KOPT-K1 (cell line): ENCODE results near the gene DCUN1D3.
"Not testable (repeated sequence)": the region's sequence is repeated elsewhere in the genome, so short reads cannot be mapped to it uniquely, and the experiment has no call there.

Source experiments
- H3K27ac ChIP-seq: fragments of 200-600 bp; sonication (generic); 2 replicates; pipeline ENCODE4 v1.5.1; 2016; ENCODE audit warnings: antibody characterized with exemption, mild to moderate bottlenecking, low read depth, low read length; ENCODE audit not compliant: poor library complexity, severe bottlenecking
- H3K36me3 ChIP-seq: fragments of 200-600 bp; sonication (generic); 2 replicates; pipeline ENCODE4 v1.5.1; 2017; ENCODE audit warnings: antibody characterized with exemption, mild to moderate bottlenecking, low read length, moderate library complexity; ENCODE audit not compliant: insufficient read depth
- H3K9me3 ChIP-seq: fragments of 200-600 bp; sonication (generic); 2 replicates; pipeline ENCODE4 v1.5.1; 2017; ENCODE audit warnings: antibody characterized with exemption, low read length, mild to moderate bottlenecking; ENCODE audit not compliant: insufficient read depth, poor library complexity, severe bottlenecking

DCUN1D3 gene

DNA sequence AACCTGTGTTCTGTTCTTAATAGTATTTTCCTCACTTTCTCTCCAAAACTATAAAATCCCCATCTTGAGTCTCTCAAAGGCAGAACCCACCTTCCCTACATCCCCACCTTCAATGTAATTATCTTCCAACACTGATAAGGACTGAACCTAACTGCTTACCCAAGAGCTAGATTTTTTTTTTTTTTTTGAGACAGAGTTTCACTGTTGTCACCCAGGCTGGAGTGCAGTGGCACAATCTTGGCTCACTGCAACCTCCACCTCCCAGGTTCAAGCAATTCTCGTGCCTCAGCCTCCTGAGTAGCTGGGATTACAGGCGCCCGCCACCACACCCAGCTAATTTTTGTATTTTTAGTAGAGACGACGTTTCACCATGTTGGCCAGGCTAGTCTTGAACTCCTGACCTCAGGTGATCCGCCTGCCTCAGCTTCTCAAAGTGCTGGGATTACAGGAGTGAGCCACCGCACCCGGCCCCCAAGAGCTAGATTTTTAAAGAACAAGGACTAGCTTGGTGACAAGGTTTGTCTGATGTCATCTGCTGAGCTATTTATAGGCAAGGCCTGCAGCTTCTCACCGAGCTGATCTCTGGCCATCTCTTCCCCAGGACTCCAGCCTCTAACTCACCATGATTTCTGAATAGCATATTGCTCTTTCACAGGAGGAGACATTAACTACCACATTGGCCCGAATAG lies 29.7 kb upstream of the DCUN1D3 start:
- H3K9me3 ChIP-seq, H3K27ac ChIP-seq, H3K36me3 ChIP-seq: not testable (repeated sequence)

DNA sequence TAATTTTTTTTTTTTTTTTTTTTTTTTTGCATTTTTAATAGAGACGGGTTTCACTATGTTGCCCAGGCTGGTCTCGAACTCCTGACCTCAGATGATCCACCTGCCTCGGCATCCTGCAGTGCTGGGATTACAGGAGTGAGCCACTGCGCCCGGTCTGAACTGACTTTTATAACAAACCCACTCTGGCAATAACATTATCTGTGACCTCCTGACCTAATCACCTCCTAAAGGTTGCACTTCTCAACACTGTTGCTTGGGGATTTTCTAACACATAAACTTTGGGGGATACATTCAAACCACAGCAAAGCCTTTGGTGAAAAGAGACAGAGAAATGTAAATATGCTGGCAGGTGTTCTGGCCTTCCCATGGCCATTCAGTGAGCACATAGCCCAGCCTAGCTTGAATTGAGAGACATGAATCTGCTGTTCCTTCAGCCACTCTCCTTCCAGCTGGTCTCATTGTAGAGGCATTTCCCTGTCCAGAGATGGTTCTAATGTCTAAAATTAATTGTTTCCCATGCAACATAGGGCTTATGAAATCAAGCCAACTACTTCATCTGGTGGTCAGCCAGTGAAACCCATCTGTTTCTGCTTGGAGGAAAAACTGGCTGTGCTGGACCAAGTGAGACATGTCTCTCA lies 28.7 kb upstream of the DCUN1D3 start:
- Histone ChIP-seq H3K9me3 (no peaks in the 10 kb centered on the region), H3K27ac (no peak overlapping the region), H3K36me3 (no peaks in the 10 kb centered on the region)

DNA sequence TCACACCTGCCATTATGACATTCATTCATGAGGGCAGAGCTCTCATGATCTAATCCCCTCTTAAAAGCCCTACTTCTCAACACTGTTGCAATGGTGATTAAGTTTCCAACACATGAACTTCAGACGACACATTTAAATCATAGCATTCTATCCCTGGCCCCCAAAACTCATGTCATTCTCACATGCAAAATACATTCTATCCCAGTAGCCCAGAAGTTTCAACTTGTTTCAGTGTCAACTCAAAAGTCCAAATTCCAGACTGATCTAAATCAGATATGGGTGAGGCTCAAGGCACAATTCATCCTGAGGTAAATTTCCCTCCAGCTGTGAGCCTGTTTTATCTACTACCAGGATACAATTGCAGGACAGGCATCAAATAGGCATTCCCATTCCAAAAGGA lies 25.6 kb upstream of the DCUN1D3 start:
- Histone ChIP-seq H3K9me3 (no peaks in the 10 kb centered on the region), H3K36me3 (no peaks in the 10 kb centered on the region), H3K27ac (no peak overlapping the region)

DNA sequence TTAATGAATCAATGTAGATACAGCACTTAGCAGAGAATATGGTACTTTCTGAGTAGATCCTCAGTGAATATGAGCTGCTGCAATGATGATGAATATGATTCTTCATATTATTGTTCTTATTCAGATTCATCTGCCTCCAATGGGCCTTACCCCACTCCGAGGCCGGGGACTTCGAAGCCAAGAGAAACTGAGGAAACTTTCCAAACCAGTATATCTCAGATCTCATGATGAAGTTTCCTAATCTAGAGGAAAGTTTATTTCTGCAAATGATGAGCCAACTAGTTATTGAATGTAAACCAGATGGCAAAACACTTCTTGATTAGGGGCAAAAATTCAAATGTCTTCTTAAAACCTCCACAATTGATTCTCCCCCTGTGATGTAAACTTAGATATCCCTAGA lies 23.7 kb upstream of the DCUN1D3 start:
- Histone ChIP-seq H3K9me3 (no peaks in the 10 kb centered on the region), H3K36me3 (no peaks in the 10 kb centered on the region), H3K27ac (no peak overlapping the region)

DNA sequence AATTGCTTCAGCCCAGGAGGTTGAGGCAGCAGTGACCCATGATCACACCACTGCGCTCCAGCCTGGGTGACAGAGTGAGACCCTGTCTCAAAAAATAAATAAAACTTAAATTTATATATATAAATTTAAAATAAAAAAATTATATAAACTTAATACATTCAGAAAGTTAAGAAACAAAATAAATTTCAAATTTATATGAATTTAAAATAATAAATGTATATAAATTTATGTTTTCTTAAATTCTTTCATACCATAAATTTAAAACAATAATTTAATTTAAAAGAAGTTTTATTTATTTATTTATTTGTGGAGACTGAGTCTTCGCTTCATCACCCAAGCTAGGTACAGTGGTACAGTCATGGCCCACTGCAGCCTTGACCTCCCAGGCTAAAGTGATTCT lies 20.6 kb upstream of the DCUN1D3 start:
- Histone ChIP-seq H3K36me3 (no peaks in the 10 kb centered on the region), H3K9me3 (no peaks in the 10 kb centered on the region), H3K27ac (no peak overlapping the region)

DNA sequence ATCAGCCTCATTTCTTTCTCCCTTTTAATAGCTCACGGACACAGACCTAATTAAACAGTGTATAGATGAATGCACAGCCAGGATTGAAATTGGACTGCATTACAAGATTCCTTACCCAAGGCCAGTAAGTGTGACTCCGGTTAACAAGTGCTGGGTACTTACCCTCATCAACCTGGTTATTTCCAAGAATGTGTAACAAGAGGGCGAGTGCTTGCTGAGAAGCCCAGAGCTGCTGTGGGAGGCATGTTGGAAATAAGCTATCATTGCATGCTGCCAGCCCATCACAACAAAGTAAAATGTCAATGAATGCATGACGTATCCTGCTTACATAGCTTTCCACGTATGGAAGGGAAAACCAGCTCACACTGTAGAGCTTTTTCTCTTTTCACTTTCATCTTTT lies 19.9 kb upstream of the DCUN1D3 start:
- Histone ChIP-seq H3K36me3 (no peaks in the 10 kb centered on the region), H3K27ac (no peak overlapping the region), H3K9me3 (no peaks in the 10 kb centered on the region)

DNA sequence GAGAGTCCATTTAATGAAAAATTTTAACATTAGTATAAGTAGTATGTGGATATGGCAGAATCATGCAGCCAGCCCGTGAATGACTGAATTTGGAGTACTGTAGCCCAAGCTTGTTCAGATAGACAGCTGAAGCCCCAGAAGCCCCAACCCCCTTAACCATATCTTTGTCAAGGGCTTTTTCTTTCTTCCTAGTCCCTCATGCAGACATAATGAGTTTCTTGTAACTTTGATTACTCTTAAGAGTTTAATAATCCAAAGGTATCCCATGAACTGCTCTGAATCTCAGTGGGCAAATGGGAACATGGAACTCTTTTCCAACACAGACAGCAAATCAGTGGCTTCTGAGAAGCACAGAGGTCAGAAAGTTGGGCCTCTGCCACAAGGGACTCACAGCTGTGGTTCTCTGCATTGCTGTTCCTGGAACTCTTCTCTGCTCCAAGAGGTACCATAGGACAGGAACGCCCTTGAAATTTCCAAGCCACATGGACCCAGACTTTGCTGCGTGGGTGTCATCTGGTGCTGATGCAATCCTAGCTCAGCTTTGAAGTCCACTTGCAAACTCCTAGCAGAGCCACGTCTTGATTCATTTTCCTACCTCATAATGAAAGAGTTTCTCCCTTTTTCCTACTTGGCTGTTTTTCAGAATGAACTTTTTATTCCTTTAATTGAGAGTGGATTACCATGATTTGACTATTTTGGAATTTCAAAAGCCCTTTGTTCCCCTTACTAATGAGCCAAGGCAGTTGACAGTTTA lies 18.5 kb upstream of the DCUN1D3 start:
- Histone ChIP-seq H3K27ac (no peak overlapping the region), H3K36me3 (no peaks in the 10 kb centered on the region), H3K9me3 (no peaks in the 10 kb centered on the region)

DNA sequence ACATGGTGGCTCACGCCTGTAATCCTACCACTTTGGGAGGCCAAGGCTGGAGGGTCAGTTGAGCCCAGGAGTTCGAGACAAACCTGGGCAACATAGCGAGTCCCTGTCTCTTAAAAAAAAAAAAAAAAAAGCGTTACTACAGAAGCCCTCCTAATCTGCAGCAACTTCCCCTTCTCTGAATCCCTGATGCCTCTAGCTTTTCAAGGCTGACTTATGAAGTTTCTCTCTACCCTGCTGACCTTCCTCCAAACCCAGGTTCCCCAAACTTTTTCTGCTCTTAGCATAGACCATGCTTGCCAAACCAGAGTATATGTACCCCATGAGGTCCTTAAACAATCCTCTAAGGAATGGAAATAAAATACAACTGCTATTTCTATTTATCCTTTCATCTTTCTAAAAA lies 16.8 kb upstream of the DCUN1D3 start:
- H3K36me3 ChIP-seq: no peaks in the 10 kb centered on the region
- no peaks in the 10 kb centered on the region for H3K9me3 ChIP-seq
- no peak overlapping the region for H3K27ac ChIP-seq

DNA sequence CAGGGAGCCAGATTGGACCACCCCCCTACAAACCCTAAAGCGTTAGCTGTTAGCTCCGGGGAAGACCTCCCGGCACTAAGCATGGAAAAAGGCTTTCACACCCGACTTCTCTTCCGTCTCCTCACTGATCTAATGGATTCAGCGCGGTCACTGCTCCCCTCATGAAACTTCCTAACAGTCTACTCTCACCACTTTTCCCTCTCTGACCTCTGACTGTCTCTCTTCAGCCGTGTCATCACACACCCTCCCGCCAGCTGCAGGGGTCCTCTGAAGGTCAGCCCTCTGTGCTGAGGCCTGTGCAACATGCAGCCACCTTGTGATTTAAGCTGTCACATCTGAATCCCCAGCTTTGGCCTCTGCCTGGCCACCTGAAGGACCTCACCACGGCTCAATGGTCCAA lies 16.1 kb upstream of the DCUN1D3 start:
- no peak overlapping the region for H3K27ac ChIP-seq
- H3K36me3 ChIP-seq: no peaks in the 10 kb centered on the region
- no peaks in the 10 kb centered on the region for H3K9me3 ChIP-seq

DNA sequence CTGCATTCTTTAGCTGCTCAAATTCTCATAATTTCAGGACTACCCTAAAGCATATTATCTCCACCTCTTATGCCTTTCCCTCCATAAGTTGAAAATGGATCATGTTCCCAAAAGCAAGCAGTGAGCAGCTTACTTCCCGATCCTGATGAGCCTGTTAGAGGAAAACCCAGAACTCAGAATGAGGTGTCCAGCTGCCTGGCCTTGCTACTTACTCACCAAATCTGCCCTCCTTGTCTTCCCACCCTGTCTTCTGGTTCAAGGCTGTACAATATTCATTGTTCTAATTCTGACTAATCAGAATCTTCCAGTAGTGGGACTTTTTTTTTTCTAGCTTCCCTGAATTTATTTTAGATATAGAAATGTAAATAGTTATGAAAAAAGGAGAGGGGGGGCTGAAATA lies 11.2 kb upstream of the DCUN1D3 start:
- H3K36me3 ChIP-seq: no peaks in the 10 kb centered on the region
- no peaks in the 10 kb centered on the region for H3K9me3 ChIP-seq
- H3K27ac ChIP-seq: no peak overlapping the region

DNA sequence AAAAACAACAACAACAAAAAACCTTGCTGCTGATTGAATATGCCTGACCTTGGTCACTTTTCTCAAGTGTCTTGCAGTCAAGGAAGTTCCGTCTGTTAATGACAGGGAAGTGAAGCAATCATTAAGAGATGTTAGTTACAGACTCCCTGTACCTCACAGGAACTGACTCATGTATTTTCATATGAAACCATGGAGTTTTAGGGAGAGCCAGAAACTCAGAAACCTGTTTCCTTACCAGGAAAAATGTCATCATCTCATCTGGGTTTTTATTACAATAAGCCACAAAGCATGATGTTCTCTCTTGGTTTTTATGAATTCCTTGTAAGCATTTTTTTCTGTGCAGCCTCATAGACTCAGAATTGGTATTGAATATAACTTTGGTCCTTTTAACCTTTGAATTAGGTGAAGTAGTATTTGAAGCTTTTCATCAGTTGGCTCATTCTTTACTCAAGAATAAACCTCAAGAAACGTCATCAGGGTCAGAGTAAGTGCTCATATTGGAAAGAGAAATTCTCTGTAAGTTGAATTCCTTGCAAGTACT lies 10.7 kb upstream of the DCUN1D3 start:
- no peaks in the 10 kb centered on the region for H3K9me3 ChIP-seq
- H3K36me3 ChIP-seq: no peaks in the 10 kb centered on the region
- no peak overlapping the region for H3K27ac ChIP-seq

DNA sequence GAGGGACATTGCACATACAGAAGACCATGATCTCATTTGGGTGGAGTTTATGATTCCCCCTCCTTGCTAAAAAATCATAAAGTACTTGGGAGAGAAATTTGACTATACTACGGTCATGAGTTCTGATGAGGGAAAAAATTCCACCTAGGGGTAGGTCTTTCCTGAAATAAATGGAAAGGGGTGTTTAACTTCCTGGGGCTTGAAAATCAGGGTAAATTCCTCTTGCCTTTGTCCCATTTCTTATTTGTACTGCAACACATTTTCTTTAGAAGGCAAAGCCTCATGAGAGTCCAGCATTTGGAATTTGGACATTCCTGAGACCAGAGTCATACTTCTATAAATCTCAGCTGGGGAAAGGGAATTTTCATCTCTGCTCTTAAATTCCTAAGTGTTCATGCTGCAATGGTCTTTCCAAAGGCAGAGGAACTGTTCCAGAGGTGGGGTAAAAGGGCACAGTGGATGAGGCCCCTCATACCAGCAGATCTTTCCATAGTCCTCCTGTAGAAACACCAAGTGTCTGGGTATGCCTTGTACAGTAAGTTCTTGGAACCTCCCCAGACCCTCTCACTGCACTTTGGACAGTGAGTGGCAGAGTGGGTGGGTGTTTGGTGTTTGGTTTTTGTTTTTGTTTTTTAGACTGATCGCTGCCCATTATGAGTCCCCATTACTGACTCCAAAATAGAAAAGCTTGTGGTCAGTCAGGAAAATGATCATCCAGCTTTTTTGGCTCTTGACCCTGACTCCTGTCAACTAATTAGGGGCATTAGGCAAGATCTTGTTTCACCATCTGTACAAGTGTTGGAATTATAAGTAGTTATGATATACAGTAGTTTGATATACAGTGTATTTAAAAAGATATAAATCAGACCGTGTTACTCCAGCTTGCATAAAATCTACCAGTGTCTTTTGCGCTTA lies 6.4 kb upstream of the DCUN1D3 start:
- Histone ChIP-seq H3K9me3 (no peaks in the 10 kb centered on the region), H3K27ac (no peak overlapping the region)

DNA sequence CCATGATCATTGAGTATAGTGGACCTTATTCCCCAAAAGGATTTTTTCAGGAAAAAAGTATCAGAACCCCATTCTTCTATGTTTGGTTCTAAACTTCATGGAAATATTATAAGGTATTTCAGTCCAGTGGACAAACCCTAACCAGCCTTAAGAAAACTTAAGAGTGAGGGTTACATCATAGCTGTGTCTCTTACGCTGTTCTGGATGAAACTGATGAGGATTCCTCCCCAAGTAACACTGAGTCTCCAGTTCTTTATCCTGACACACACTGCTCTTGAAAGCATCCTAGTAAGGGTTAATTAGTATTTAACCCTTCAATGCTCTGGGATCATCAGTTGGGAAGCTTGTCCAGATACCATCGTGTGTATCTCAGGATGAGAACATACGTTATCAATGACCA lies 5.4 kb upstream of the DCUN1D3 start:
- no peak overlapping the region for H3K27ac ChIP-seq
- H3K36me3 ChIP-seq: no peaks in the 10 kb centered on the region
- H3K9me3 ChIP-seq: no peaks in the 10 kb centered on the region

More for the DNA sequence above, 6.4 kb upstream of the DCUN1D3 start:
- no peaks in the 10 kb centered on the region for H3K36me3 ChIP-seq

DNA sequence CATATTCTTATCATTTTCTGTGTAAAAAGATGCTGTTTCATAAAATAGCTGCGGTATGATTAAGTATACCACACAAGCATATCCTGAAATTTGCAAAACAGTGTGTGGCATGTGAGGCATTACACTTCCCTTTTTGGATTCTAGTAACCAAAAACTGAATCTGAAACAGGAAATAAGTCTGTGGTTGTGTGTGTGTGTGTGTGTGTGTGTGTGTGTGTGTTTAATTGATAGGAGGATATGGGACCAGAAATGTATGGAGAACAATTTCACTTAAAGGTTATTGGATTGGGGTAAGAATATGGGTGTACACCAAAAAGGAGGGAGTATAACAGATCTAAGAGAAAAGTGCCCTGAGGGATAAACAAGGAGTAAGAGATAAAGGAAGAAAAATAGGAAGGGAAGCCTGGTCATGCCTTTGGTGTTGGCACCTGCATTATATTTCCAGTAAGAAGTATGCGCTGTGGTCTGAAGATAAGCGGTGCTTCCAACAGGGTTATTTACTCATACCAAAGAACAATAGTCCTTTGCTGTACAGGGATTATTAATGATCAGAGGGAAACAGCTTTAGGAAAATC lies 4.4 kb upstream of the DCUN1D3 start:
- Histone ChIP-seq H3K27ac (peak overlapping the region; percentile 12), H3K9me3 (no peaks in the 10 kb centered on the region), H3K36me3 (no peaks in the 10 kb centered on the region)
